Fibroblast of upper back skin (primary cell): Measurements from ENCODE around the gene IFRD1.
A peak's percentile ranks its signal among the peaks of the same experiment; 100 is the strongest.
"Not testable (repeated sequence)": the region's sequence is repeated elsewhere in the genome, so short reads cannot be mapped to it uniquely, and the experiment has no call there.

Experiments
- DNase-seq: peaks from one replicate; pipeline ENCODE4 v3.0.0-alpha.2; 2013

Gene IFRD1

DNA sequence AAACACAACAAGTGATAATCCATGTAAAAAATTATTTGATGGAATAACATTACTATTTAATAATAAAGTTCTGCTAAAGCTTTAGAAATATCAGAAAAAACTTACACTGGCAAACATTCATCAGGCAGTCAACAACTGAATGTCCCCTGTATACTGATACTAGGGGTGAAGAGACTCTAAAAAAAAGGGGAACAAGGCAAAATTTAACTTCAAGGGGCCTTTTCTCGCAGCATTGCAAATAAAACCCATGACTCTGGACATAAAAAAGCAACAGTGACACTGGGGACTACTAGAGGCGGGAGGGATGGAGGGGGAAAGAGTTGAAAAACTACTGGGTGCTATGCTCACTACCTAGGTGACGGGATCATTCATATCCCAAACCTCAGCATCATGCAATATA, 5.8 kb upstream of the IFRD1 start:
- no peak for DNase-seq

GRCh38 chr7:112446431-112446830, 3.8 kb upstream of the IFRD1 start:
- no peak for DNase-seq

GRCh38 chr7:112447406-112447805, 2.9 kb upstream of the IFRD1 start:
- DNase-seq: no peak

- no peak for DNase-seq
These were observed 1.9 kb upstream of the IFRD1 start for GRCh38 chr7:112448381-112448780.

DNA sequence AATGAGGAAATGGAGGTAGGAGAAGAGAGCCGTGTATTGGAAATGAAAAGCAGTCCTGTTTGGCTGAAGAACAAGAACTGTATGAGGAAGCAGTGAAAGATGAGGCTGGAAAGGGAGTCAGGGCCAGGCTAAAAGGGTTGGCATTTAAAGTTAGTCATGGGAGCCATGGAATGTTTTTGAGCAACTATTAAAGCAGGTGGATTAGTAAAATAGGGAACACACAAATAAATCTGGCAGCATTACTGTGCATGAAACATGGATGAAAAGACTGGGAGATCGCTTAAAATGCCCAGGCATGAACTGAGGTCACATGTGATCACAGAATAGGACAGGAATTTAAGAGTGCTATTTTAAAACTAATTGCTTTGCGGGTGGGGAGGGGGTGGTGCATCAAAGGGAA, 1.4 kb upstream of the IFRD1 start:
- DNase-seq: no peak

GRCh38 chr7:112449353-112449752, 907 bp upstream of the IFRD1 start:
- no peak for DNase-seq

- peak; percentile 97 for DNase-seq
These were observed 824 bp downstream of the IFRD1 start for GRCh38 chr7:112450807-112451761.

GRCh38 chr7:112452102-112452888, 2.0 kb downstream of the IFRD1 start:
- peak; percentile 30 for DNase-seq

GRCh38 chr7:112453505-112454171, 3.4 kb downstream of the IFRD1 start:
- DNase-seq: peak; percentile 31

DNA sequence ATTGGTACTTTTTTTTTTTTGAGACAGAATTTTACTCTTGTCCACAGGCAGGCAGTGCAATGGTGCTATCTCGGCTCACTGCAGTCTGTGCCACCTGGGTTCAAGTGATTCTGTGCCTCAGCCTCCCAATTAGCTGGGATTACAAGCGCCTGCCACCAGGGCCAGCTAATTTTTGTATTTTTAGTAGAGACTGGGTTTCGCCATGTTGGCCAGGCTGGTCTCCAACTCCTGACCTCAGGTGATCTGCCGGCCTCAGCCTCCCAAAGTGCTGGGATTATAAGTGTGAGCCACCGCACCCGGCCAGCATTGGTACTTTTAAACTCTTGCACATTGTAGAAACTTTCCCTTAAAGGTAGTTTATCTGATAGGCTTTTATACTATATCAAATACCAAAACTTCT, 3.9 kb downstream of the IFRD1 start:
- DNase-seq: not testable (repeated sequence)

DNA sequence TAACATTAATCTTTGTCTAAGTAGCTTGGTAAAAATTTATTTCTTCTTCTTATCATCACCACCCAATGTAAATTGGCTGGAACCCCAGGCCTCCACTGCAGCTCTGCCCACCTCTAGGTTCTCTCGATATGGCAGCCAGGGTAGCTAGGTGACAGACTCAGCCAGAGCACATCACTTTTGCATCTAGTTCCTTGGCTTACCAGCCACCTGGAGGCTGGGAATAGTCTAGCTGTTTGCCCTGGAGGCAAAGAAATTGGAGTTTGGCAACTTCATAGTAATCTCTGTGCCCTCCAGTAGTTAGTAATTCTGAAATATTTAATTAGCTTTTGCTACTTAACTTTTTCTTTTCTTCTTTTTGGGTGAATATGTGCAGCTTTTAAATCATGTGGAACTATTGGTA, 9.4 kb downstream of the IFRD1 start:
- DNase-seq: no peak

GRCh38 chr7:112462236-112462635, 12.0 kb downstream of the IFRD1 start:
- peak; percentile 70 for DNase-seq

GRCh38 chr7:112467867-112468266, 17.6 kb downstream of the IFRD1 start:
- DNase-seq: no peak

DNA sequence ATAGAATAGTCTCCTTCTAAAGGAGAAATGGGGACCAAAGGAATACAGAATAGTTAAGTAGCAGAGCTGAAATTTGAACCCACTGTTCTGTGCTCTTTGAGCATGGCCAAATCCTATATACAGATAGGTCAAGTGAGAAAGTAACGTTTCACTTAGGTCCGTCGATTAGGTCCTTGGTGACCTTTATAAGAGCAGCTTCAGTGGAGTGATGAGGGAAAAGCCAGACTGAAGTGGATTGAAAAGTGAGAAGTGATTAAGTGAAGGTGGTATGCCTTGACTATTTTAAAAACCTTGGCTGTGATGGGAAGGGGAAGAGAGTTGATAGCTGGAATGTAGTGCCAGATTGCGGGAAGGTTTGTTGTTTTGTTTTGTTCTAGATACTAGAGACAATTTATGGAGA, 19.9 kb downstream of the IFRD1 start:
- DNase-seq: no peak

DNA sequence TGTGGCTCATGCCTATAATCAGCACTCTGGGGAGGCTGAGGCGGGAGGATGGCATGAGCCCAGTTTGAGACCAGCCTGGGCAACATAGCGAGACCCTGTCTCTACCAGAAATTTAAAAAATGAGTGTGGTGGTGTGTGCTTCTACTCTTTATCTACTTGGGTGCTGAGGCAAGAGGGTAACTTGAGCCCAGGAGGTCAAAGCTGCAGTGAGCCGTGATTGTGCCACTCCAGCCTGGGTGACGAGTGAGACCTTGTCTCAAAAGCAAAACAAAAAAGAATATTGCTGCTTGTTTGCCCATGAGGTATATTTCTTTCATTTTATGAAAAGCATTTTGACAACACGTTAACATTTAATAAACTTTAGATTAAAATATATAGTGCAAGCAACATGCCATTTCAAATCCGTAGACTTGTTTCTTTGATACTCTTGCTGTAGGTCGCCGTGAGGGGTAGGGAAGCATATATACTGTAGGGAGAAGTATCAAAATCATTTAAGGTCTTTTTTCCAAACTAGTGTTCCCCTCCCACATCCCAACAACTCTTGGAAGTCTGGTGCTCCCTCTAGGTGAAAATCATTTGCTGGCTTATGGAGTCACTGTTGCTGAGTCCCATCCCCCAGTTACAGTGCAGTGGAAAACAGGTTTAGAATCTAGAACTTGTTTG, 26.3 kb downstream of the IFRD1 start:
- no peak for DNase-seq

- no peak for DNase-seq
These were observed 31.0 kb downstream of the IFRD1 start for GRCh38 chr7:112481121-112481736.

DNA sequence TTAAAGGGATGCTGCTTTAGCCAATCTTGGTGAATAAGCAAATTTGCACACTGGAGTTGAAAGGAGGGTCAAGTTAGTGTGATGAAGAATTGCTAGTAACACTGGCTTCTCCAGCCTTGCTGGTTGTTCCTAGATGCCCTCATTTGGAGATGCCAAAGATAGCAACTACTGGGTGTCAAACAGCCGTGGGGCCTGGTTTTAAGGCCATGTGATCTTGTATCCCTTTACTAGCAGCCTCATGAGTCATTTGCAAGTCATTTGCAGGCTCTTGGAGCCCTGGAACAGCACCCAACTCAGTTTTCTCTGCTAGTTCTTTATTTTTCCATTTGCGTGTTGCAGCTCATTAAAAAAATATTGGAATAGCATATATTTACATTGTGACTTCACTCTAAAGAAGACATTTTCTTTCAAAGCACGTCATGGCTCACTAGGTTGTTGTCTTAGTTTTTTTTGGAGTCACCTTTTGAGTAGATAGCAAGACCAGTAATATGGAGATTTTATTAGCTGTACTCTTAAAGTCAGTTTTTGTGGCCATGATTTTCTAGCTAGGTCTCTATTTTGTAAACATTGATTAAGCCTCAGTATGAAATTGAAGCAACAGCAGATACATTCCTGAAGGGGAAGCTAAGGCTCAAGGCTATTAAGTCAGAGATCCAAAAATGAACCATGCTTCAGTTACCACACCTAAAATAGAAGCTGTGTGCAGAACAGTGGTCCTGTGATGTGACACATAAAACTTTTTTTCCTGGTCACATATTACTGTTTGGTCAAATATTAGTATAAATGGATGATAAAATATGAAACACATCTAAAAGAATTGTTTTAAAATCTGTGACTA, 31.8 kb downstream of the IFRD1 start:
- DNase-seq: peak; percentile 81

GRCh38 chr7:112484671-112485167, 34.5 kb downstream of the IFRD1 start:
- peak; percentile 93 for DNase-seq

GRCh38 chr7:112485766-112486165, 35.5 kb downstream of the IFRD1 start:
- DNase-seq: no peak

GRCh38 chr7:112487457-112488263, 37.4 kb downstream of the IFRD1 start:
- DNase-seq: no peak

GRCh38 chr7:112488264-112488552, 37.9 kb downstream of the IFRD1 start:
- no peak for DNase-seq
